Adrenal gland (tissue), 12 donors: ENCODE results near the gene MYL6B. TPM values are rescaled to one million over a fixed set of nuclear protein-coding genes. Genes with fewer than 3 reads are reported as not detected.

Source experiments
- DNase-seq, 7 donors: peaks; one replicate each; pipeline ENCODE4 v3.0.0-alpha.2; 2019 to 2020
- H3K27ac ChIP-seq, 5 donors: fragments of 200-600 bp; sonication (generic) in 4 of 5; 1 replicate in 3 of 5; 2 replicates in 2 of 5; pipeline versions ENCODE4 v1.5.1 to v1.8.0; 2016 to 2020; ENCODE audit warnings: mild to moderate bottlenecking in 1 of 5
- H3K27me3 ChIP-seq: fragments of 200-600 bp; 2 replicates; pipeline ENCODE4 v1.8.0; 2021
- H3K36me3 ChIP-seq, 2 donors: fragments of 200-600 bp; replicated peaks in 1 of 2; 1 replicate in 1 of 2; 2 replicates in 1 of 2; pipeline versions ENCODE4 v1.5.1 to v1.8.0; 2018 to 2022
- H3K4me1 ChIP-seq, 2 donors: fragments of 200-600 bp; replicated peaks in 1 of 2; 1 replicate in 1 of 2; 2 replicates in 1 of 2; pipeline versions ENCODE4 v1.5.1 to v1.8.0; 2018 to 2021
- H3K4me3 ChIP-seq, 4 donors: fragments of 200-600 bp; sonication (generic) in 3 of 4; one replicate each; pipeline ENCODE4 v1.5.1; 2016 to 2018
- H3K9me3 ChIP-seq, 3 donors: fragments of 200-600 bp; sonication (generic) in 1 of 3; replicated peaks in 1 of 3; 1 replicate in 2 of 3; 2 replicates in 1 of 3; pipeline versions ENCODE4 v1.5.1 to v1.8.0; 2016 to 2021
- CTCF ChIP-seq, 6 experiments: fragments of 450-650 bp in 4 of 6; fragments of 200-600 bp in 2 of 6; sonication (generic) in 1 of 6; IDR thresholded peaks; 1 replicate in 5 of 6; 2 replicates in 1 of 6; pipeline versions ENCODE4 v1.5.1 to v1.8.0; 2016 to 2021; ENCODE audit warnings: antibody characterized with exemption in 6 of 6, mild to moderate bottlenecking in 2 of 6, moderate library complexity in 1 of 6
- POLR2A ChIP-seq, 2 donors: fragments of 450-650 bp; IDR thresholded peaks; one replicate each; pipeline ENCODE4 v1.6.1; 2017; ENCODE audit warnings: antibody characterized with exemption in 2 of 2, mild to moderate bottlenecking in 2 of 2, moderate library complexity in 1 of 2
- WGBS, 4 donors: extraction: QIAGEN DNeasy Blood & Tissue Kit in 2 of 4; methylation state at CpG; one replicate each; pipeline versions ENCODE4 v1.1.5 to v1.1.7; 2013 to 2017; 5-methylcytosine and 5-hydroxymethylcytosine counted together
- intact Hi-C, 2 donors: fragments of 100-400 bp; cut with DNase I; formaldehyde crosslinking; loops; one replicate each; pipeline versions ENCODE4 v1.14.1 to v1.15.0; 2022 to 2023
- polyA plus RNA-seq, 3 donors: library from polyadenylated mRNA; stranded (reverse); fragments of 200-250 nt in 2 of 3; fragments of 350-450 nt in 1 of 3; fragmentation: Illumina TruSeq in 1 of 3; extraction: RNeasy Lipid Tissue Mini Kit (QIAGEN cat#74804) in 1 of 3; gene quantifications; one replicate each; pipeline ENCODE4 v1.2.3, GENCODE V29; 2013 to 2014
- total RNA-seq, 9 donors: library from RNA; depleted of rRNA in 4 of 9; stranded (reverse); fragments of >200 nt in 4 of 9; fragments of 120-200 nt in 1 of 9; fragmentation: NEBNext Ultra II Directional in 1 of 9; extraction: Animal tissue kit (Norgen Biotek cat#: 25700) in 1 of 9; gene quantifications; one replicate each; pipeline versions ENCODE4 v1.1.0 to v1.2.4, GENCODE V29; 2013 to 2023
- donor health status: healthy with polysubstance abuse.
- donor health status: Bipolar disorder and iron deficiency.
- donor health status: DM: yes; HTN: yes; CAD: no.
- donor health status: DM: no; HTN: no; CAD: no.
- donor health status: DM: no; HTN: no; CAD: no.
- donor health status: DM: yes; HTN: yes; CAD: no.

MYL6B gene
- total and polyA plus RNA-seq, 12 donors = 28.0 to 129 (median 71.9) TPM

- intact Hi-C loops = loop anchor here in 1 of 2 donors (5.0 kb wide), 1 partner anchor 34 kb away; no protein-coding TSS in a partner anchor
- H3K4me3 ChIP-seq = peak overlapping the region; percentile 19 to 71 (median 42)
- DNase-seq = peak in 3 of 7 donors; percentile 39 to 46 (median 44)
- H3K36me3 ChIP-seq = peaks cover 0 to 35% of the 10 kb centered on the region in 2 donors
- peaks cover 13 to 47% of the 10 kb centered on the region in 2 donors for H3K4me1 ChIP-seq
- 0 to 1% (median 0%) methylated on average over 20 of the region's 20 CpGs for WGBS, 4 donors
- no peak for TF ChIP-seq POLR2A (IDR thresholded peaks at IDR 0.05)
- TF ChIP-seq CTCF (IDR thresholded peaks at IDR 0.05) = no peak
- H3K27me3 ChIP-seq = no peaks in the 10 kb centered on the region
- H3K9me3 ChIP-seq = no peaks in the 10 kb centered on the region
- H3K27ac ChIP-seq = peak overlapping the region in 4 of 5 donors; percentile 69 to 92 (median 80)
Measured at GRCh38 chr12:56128670-56129205, 23.6 kb upstream of the MYL6B start.

GRCh38 chr12:56129206-56129941 lies 23.0 kb upstream of the MYL6B start:
- DNase-seq = peak; percentile 54 to 79 (median 62)
- peak overlapping the region; percentile 19 to 71 (median 42) for H3K4me3 ChIP-seq
- peaks cover 13 to 41% of the 10 kb centered on the region in 2 donors for H3K4me1 ChIP-seq
- H3K36me3 ChIP-seq = peaks cover 0 to 41% of the 10 kb centered on the region in 2 donors
- 3 to 20% (median 4%) methylated on average over 4 to 29 of the region's 29 CpGs for WGBS, 4 donors
- intact Hi-C loops = loop anchor here in 1 of 2 donors (5.0 kb wide), 1 partner anchor 33 kb away; no protein-coding TSS in a partner anchor
- peak overlapping the region in 4 of 5 donors; percentile 69 to 92 (median 80) for H3K27ac ChIP-seq
- no peaks in the 10 kb centered on the region for H3K9me3 ChIP-seq
- no peak for TF ChIP-seq CTCF (IDR thresholded peaks at IDR 0.05)
- TF ChIP-seq POLR2A (IDR thresholded peaks at IDR 0.05) = peak in 1 of 2 donors; percentile 51
- no peaks in the 10 kb centered on the region for H3K27me3 ChIP-seq

DNA sequence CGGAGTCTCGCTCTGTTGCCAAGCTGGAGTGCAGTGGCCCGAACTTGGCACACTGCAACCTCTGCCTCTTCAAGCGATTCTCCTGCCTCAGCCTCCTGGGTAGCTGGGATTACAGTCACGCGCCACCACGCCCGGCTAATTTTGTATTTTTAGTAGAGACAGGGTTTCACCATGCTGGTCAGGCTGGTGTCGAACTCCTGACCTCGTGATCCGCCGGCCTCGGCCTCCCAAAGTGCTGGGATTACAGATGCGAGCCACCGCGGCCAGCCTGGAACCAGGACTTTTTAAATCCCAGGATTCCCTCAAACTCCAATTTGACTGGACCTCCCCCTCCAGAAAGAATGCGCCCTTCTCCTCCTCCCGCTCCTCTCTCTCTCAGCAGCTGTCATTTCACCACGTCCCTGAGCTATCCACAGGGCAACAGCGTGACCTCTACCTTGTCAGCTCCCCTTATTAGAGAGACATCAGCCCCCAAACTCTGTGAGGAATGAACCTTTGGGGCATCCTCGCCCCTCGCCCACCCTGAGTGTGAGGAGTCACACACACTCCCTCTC lies 22.4 kb upstream of the MYL6B start:
- peaks cover 13 to 34% of the 10 kb centered on the region in 2 donors for H3K4me1 ChIP-seq
- 69 to 78% (median 73%) methylated on average over 11 to 22 of the region's 22 CpGs for WGBS, 4 donors
- H3K4me3 ChIP-seq = peak overlapping the region in 1 of 4 donors; percentile 71
- TF ChIP-seq POLR2A (IDR thresholded peaks at IDR 0.05) (no peak), CTCF (IDR thresholded peaks at IDR 0.05) (no peak)
- no peaks in the 10 kb centered on the region for H3K27me3 ChIP-seq
- H3K9me3 ChIP-seq = no peaks in the 10 kb centered on the region
- no peak for DNase-seq
- peaks cover 0 to 48% of the 10 kb centered on the region in 2 donors for H3K36me3 ChIP-seq
- peak overlapping the region in 1 of 5 donors; percentile 86 for H3K27ac ChIP-seq
- intact Hi-C loops = loop anchor here in 1 of 2 donors (5.0 kb wide), 1 partner anchor 32 kb away; no protein-coding TSS in a partner anchor

DNA sequence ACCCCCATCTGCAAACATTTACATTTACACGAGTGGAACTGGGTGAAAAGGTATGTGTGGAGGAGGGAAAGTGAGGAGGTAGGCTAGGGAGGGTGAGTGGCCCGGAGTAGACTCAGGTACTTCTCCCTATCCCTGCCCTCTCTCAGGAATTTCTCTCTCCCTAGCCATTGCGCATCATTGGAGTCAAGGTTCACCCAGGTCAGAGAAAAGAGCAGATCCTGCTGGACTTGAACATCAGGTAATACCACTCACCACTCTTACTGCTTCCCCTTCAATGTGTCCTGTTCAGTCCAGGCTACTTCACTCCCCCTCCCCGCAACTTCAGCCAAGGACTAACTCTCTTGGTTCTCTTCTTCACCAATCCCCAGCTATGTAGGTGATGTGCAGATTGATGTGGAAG lies 21.5 kb upstream of the MYL6B start:
- WGBS, 4 donors = 88 to 94% (median 90%) methylated on average over 4 of the region's 4 CpGs
- intact Hi-C loops = no loop called here
- no peaks in the 10 kb centered on the region for H3K9me3 ChIP-seq
- H3K27ac ChIP-seq = no peak overlapping the region
- peaks cover 0 to 56% of the 10 kb centered on the region in 2 donors for H3K36me3 ChIP-seq
- TF ChIP-seq POLR2A (IDR thresholded peaks at IDR 0.05) (no peak), CTCF (IDR thresholded peaks at IDR 0.05) (no peak)
- H3K27me3 ChIP-seq = no peaks in the 10 kb centered on the region
- H3K4me3 ChIP-seq = no peak overlapping the region
- H3K4me1 ChIP-seq = peaks cover 13 to 29% of the 10 kb centered on the region in 2 donors
- DNase-seq = no peak
